Subcutaneous adipose tissue (tissue), 4 donors: ENCODE measurements around the gene HIVEP3. TPM values are rescaled to one million over a fixed set of nuclear protein-coding genes. Genes with fewer than 3 reads are reported as not detected.

Experiments used
- total RNA-seq, 4 donors: library from RNA; depleted of rRNA; stranded (reverse); fragments of >200 nt; gene quantifications; one replicate each; pipeline ENCODE4 v1.1.0, GENCODE V29; 2016
- TF ChIP-seq, protein P1 (sequence below): fragments of 450-650 bp; IDR thresholded peaks from one replicate; pipeline ENCODE4 v1.5.1; 2016; ENCODE audit warnings: low read depth, mild to moderate bottlenecking, control low read depth, antibody characterized with exemption, moderate library complexity

The HIVEP3 gene
- total RNA-seq, 4 donors from 2014 or later: 2.4 to 9.6 (median 5.0) TPM

DNA sequence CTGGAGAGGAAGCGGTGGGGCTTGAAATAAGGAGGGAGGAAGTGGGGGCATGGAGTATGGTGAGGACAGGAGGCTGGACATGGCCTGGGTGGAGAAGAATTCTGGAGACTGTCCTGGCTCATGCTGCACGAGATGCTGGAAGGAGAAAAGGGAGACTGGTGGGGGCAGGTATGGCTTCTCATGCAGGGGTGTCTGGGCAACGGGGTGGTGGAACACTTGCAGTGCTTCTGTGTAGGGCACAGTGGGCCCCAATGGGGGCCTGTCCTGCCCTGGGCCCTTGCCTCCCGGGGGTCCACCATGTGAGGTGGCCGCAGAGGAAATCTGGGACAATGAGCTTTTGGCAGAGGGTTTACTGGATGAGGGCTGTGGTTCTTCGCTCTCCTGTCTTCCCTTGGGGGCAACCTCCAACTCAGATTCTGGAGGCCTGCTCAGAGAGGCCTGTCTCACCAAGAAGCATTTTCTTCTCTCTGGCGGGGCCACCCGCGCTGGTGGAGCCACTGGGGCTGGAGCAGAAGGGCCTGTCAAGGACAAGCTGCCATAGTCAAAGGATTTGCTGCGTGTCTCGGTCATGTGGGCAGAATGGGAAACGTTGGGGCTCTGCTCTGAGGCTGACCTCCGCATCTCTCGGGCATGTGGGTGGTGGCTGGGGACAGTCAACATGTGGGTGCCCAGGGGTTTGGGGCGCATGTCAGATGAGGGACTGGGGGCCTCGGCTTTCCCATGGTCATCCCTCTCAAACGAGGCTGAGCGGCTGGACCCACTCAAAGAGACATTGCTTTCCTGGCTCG is 337.3 kb downstream of the HIVEP3 start:
- TF ChIP-seq, protein P1, sequence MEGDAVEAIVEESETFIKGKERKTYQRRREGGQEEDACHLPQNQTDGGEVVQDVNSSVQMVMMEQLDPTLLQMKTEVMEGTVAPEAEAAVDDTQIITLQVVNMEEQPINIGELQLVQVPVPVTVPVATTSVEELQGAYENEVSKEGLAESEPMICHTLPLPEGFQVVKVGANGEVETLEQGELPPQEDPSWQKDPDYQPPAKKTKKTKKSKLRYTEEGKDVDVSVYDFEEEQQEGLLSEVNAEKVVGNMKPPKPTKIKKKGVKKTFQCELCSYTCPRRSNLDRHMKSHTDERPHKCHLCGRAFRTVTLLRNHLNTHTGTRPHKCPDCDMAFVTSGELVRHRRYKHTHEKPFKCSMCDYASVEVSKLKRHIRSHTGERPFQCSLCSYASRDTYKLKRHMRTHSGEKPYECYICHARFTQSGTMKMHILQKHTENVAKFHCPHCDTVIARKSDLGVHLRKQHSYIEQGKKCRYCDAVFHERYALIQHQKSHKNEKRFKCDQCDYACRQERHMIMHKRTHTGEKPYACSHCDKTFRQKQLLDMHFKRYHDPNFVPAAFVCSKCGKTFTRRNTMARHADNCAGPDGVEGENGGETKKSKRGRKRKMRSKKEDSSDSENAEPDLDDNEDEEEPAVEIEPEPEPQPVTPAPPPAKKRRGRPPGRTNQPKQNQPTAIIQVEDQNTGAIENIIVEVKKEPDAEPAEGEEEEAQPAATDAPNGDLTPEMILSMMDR: no peak

DNA sequence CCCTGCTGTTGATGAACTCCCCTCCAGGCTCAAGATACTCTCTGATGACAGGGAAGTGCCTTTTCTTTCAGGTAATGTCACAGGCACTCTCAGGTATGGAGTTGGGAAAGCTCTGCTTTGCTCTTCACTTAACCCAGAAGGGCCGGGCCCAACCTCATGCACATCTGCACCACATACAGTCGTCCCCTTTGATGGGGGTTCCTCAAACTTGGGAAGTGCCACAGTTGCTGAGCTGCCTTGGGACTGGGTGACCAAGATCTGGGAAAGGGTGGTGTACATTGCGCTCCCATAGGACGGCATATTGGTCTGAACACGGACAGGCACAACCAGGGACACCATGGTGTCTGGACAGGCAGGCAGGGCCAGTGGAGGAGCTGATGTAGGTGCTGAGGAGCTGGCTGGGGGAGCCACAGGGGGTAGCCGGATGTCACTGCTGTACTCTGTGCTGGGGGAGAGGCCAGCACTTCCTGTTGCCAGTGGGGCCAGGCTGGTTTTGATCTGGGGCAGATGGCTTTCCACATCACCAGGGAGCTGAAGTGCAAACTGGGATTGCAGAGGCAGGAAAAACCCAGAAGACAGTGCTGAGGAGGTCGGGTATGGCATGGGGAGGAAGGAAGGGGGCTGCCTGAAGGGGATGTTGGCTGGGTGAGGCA is 338.1 kb downstream of the HIVEP3 start:
- TF ChIP-seq, protein P1: no peak

DNA sequence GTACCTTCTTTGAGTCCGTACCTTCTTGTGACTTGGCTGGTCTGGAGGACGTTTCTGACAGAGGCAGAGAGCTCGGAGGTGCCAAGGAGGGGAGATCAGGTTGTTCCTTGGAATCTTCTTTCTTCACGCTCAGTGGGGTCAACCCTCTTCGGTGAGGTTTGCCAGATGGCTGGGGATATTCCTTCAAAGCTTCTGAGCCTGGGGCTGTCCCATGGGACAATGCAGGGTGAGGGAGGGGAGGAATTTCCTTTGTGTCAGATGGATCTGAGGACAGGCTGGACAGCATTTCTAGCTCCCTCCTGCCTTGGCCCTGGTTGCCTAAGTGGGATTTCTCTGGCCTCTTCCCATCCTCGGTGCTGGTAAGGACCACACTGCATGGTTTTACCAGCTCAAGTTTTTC is 338.7 kb downstream of the HIVEP3 start:
- TF ChIP-seq, protein P1: no peak

DNA sequence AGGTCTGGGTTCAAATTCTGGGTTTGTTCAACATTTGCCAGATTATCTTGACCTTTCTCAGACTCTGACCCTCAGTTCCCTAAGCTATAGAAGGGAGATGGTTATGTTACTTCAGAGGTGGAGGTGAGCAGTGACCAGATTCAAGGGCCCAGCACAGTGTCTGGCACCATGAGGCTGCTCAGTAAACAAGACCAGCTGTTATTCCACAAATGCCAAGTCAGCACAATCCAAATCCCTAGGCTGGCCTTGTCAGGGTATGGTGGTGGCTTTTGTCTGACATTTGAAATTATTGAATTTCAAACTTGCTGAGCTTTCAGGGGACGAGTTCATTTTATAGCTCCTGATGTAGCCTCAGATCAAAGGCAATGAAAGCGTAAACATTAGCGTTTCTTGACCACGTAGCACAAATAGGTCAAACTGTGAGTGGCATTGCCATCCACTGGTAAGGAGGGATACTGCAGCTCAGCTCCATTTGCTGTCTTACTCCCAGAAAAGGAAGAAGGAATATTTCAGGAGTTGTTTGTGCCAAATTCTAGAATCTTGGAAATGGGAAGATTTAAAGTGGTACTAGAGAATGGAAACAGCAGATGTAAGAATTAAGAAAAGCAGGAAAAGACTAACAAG is 339.9 kb downstream of the HIVEP3 start:
- TF ChIP-seq, protein P1: no peak

DNA sequence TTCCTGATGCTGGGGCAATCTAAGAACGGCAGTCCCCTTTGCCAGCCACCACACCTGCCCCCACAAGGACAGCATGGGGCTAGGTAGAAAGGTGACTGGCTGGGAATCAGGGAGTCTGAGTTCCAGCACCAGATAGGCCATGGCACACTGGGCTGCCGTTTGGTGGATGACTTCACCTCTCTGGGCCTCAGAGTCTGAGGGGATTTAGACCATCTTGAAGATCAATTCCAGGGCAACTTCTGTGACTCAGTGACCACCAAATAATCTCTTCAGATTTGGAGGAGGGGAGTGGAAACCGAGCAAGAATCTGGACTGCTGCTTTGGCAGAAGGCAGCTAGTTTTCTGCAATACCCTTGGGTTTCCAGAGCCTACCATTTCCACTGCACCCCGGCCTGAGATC is 342.1 kb downstream of the HIVEP3 start:
- TF ChIP-seq, protein P1: no peak

DNA sequence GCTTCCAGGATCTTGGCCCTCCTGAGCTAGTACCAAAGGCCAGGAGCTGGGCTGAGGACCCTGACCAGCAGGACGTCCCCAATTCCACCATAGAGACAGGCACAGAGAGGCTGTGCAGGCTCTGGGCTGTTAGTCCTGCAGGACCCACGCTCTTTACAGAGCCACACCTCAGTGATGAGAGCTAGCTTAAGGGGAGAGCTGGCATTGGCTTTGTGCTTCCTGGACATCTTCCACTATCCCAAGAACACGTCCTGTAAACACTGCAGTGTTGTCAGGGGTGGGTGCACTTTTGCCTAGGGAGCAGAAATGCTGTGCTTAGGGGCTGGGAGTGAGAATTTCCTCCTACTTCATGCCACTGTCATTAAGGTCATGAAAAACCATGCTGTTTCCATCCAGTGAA is 342.5 kb downstream of the HIVEP3 start:
- TF ChIP-seq, protein P1: no peak

DNA sequence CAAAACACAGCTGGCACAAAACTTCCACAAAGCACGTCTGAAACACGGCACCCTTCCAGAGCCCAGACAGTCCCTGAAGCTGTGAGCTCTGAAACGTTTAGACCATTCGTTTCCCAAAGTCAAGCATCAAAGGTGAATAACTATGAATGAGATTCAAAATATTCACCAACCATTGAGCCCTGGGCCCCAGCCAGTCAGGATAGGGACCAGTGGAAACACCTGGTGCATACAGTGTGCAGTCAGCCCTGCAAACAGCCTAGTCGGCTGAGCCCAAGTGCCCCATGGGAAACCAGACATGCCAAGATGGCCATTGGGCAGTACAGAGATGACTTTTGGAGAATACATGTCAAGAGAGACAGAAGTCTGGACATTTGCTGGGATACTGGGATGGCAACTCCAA is 343.9 kb downstream of the HIVEP3 start:
- TF ChIP-seq, protein P1: no peak
